MM.1S (cell line): ENCODE results near the gene CPXM1.
"Not testable (repeated sequence)": the region's sequence is repeated elsewhere in the genome, so short reads cannot be mapped to it uniquely, and the experiment has no call there.

Experiments
- DNase-seq: peaks from one replicate; pipeline ENCODE4 v3.0.0-alpha.2; 2015
- H2AFZ ChIP-seq: fragments of 300-600 bp; sonication (generic); 2 replicates; pipeline ENCODE4 v1.6.0; 2016; ENCODE audit warnings: antibody characterized with exemption, low read length
- H3F3A ChIP-seq: fragments of 300-600 bp; sonication (generic); 2 replicates; pipeline ENCODE4 v1.6.1; 2016; ENCODE audit warnings: mild to moderate bottlenecking, antibody characterized with exemption, low read length, moderate library complexity, mixed read lengths; ENCODE audit not compliant: insufficient read depth
- H3K27ac ChIP-seq: fragments of 300-600 bp; sonication (generic); 2 replicates; pipeline ENCODE4 v1.5.1; 2016; ENCODE audit warnings: mild to moderate bottlenecking, low read length
- H3K27me3 ChIP-seq: fragments of 300-600 bp; sonication (generic); replicated peaks from 2 replicates; pipeline ENCODE4 v1.6.0; 2016; ENCODE audit warnings: low read length; ENCODE audit not compliant: insufficient read depth
- H3K36me3 ChIP-seq: fragments of 300-600 bp; sonication (generic); replicated peaks from 2 replicates; pipeline ENCODE4 v1.6.1; 2016; ENCODE audit warnings: mild to moderate bottlenecking, low read length, mixed read lengths; ENCODE audit not compliant: insufficient read depth
- H3K4me1 ChIP-seq: fragments of 300-600 bp; sonication (generic); 2 replicates; pipeline ENCODE4 v1.6.1; 2016; ENCODE audit warnings: low read length, mixed read lengths
- H3K4me2 ChIP-seq: fragments of 300-600 bp; sonication (generic); 2 replicates; pipeline ENCODE4 v1.6.0; 2016; ENCODE audit warnings: low read depth, low read length
- H3K4me3 ChIP-seq: fragments of 300-600 bp; sonication (generic); 2 replicates; pipeline ENCODE4 v1.5.1; 2016; ENCODE audit warnings: low read length, mixed read lengths
- H3K79me2 ChIP-seq: fragments of 300-600 bp; sonication (generic); 2 replicates; pipeline ENCODE4 v1.6.1; 2016; ENCODE audit warnings: mixed run types, low read length, mixed read lengths
- H3K9ac ChIP-seq: fragments of 300-600 bp; sonication (generic); 2 replicates; pipeline ENCODE4 v1.6.1; 2016; ENCODE audit warnings: low read length, mixed read lengths
- H3K9me2 ChIP-seq: fragments of 300-600 bp; sonication (generic); replicated peaks from 2 replicates; pipeline ENCODE4 v1.6.1; 2016; ENCODE audit warnings: mild to moderate bottlenecking, low read length, mixed read lengths; ENCODE audit not compliant: insufficient read depth
- H3K9me3 ChIP-seq: fragments of 300-600 bp; sonication (generic); replicated peaks from 2 replicates; pipeline ENCODE4 v1.6.1; 2016; ENCODE audit warnings: mild to moderate bottlenecking, low read length, mixed read lengths; ENCODE audit not compliant: insufficient read depth
- H4K20me1 ChIP-seq: fragments of 300-600 bp; sonication (generic); 2 replicates; pipeline ENCODE4 v1.6.1; 2016; ENCODE audit warnings: mild to moderate bottlenecking, low read length, moderate library complexity, mixed read lengths; ENCODE audit not compliant: insufficient read depth
- EZH2 ChIP-seq: fragments of 300-600 bp; sonication (generic); optimal IDR thresholded peaks from 2 replicates; pipeline ENCODE3; 2017; ENCODE audit warnings: low read depth, mild to moderate bottlenecking, antibody characterized with exemption, low read length, mixed read lengths
- EZH2phosphoT487 ChIP-seq: fragments of 300-600 bp; sonication (generic); IDR thresholded peaks from 2 replicates; pipeline ENCODE4 v1.6.1; 2018; ENCODE audit warnings: antibody characterized with exemption, low read length
- TF ChIP-seq, protein P1 (sequence below): fragments of 300-600 bp; sonication (generic); IDR thresholded peaks from 2 replicates; pipeline ENCODE4 v1.5.1; 2016; ENCODE audit warnings: antibody characterized with exemption, low read length, mixed read lengths

The CPXM1 gene

DNA sequence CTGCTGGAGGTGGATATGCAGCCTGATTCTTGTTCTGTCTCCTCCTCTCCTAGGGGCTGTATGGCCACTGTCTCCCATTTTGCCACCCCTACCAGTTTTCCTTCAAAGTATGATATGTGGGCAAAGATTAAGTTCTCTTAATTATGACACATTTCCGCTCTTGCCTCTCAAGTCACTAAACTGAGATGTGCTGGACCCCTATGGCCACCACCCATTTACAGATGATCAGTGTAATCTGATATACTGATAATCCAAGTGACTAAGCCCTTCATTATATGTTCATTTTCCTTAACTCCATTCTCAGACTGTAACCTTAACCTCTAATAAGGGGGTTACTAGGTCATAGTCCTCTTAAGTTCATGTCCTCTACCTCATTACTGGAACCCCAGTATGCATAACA is 13.6 kb upstream of the CPXM1 start:
- H3K27me3 ChIP-seq: no peaks in the 10 kb centered on the region
- H3K9ac ChIP-seq: no peak overlapping the region
- H3K4me2 ChIP-seq: no peak overlapping the region
- H3K27ac ChIP-seq: no peak overlapping the region
- no peak for DNase-seq
- H2AFZ ChIP-seq: no peak overlapping the region
- no peak overlapping the region for H3K4me3 ChIP-seq
- H3F3A ChIP-seq: no peaks in the 10 kb centered on the region
- no peaks in the 10 kb centered on the region for H3K9me2 ChIP-seq
- H4K20me1 ChIP-seq: no peaks in the 10 kb centered on the region
- H3K9me3 ChIP-seq: no peaks in the 10 kb centered on the region
- no peaks in the 10 kb centered on the region for H3K4me1 ChIP-seq
- H3K79me2 ChIP-seq: no peaks in the 10 kb centered on the region
- TF ChIP-seq, protein P1, sequence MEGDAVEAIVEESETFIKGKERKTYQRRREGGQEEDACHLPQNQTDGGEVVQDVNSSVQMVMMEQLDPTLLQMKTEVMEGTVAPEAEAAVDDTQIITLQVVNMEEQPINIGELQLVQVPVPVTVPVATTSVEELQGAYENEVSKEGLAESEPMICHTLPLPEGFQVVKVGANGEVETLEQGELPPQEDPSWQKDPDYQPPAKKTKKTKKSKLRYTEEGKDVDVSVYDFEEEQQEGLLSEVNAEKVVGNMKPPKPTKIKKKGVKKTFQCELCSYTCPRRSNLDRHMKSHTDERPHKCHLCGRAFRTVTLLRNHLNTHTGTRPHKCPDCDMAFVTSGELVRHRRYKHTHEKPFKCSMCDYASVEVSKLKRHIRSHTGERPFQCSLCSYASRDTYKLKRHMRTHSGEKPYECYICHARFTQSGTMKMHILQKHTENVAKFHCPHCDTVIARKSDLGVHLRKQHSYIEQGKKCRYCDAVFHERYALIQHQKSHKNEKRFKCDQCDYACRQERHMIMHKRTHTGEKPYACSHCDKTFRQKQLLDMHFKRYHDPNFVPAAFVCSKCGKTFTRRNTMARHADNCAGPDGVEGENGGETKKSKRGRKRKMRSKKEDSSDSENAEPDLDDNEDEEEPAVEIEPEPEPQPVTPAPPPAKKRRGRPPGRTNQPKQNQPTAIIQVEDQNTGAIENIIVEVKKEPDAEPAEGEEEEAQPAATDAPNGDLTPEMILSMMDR: no peak
- TF ChIP-seq EZH2phosphoT487 (no peak), EZH2 (no peak)
- no peaks in the 10 kb centered on the region for H3K36me3 ChIP-seq

DNA sequence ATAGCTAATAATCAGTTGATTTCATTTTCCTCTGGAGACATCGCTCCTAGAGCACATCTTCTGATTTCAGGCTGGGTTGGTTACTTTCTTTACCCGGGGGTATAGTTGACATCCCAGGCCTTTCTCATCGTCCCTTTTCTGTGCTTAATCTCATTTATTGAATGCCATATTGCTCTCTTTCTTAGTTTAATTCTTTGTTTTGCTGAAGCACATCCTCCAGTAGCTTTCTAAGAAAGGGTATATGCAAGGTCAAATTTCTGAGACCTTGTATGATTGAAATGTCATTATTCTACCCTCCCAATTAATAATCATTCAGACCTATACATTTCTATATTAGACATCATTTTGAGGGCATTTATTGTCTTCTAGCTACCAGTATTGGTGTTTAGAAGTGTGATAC is 11.8 kb upstream of the CPXM1 start:
- Histone ChIP-seq H3K4me2 (no peak overlapping the region), H3K9me2 (no peaks in the 10 kb centered on the region), H4K20me1 (no peaks in the 10 kb centered on the region), H3K79me2 (no peaks in the 10 kb centered on the region), H3K9ac (no peak overlapping the region), H2AFZ (no peak overlapping the region), H3K27ac (no peak overlapping the region), H3K9me3 (no peaks in the 10 kb centered on the region), H3K36me3 (no peaks in the 10 kb centered on the region), H3K4me1 (no peaks in the 10 kb centered on the region), H3K27me3 (peaks cover 7% of the 10 kb centered on the region), H3F3A (no peaks in the 10 kb centered on the region), H3K4me3 (no peak overlapping the region)
- no peak for DNase-seq
- TF ChIP-seq, protein P1: no peak
- TF ChIP-seq EZH2: no peak
- TF ChIP-seq EZH2phosphoT487: no peak

DNA sequence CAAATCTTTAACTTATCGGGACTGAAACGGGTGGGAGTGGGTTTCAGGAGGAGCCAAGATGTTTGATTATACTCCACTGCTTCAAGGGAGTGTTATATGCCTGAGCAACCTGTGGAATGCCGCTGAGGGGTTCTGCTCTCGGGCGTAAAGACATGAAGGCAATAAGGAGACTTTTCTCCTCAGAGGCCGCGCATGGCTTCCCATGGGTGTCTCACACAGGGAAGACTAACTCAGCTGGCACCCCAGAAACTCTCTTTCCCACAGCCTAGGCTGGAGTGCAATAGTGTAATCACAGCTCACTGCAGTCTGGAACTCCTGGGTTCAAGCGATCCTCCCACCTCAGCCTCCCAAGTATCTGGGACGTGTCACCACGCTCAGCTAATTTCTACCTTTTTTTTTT is 9.3 kb upstream of the CPXM1 start:
- H3K4me1 ChIP-seq: no peaks in the 10 kb centered on the region
- TF ChIP-seq EZH2phosphoT487: no peak
- TF ChIP-seq, protein P1: no peak
- no peak for TF ChIP-seq EZH2
- no peaks in the 10 kb centered on the region for H3K79me2 ChIP-seq
- H3K4me2 ChIP-seq: no peak overlapping the region
- no peaks in the 10 kb centered on the region for H4K20me1 ChIP-seq
- no peaks in the 10 kb centered on the region for H3K9me3 ChIP-seq
- peaks cover 29% of the 10 kb centered on the region for H3K27me3 ChIP-seq
- no peaks in the 10 kb centered on the region for H3K36me3 ChIP-seq
- no peaks in the 10 kb centered on the region for H3K9me2 ChIP-seq
- H2AFZ ChIP-seq: no peak overlapping the region
- H3K4me3 ChIP-seq: no peak overlapping the region
- H3K9ac ChIP-seq: no peak overlapping the region
- no peak for DNase-seq
- no peak overlapping the region for H3K27ac ChIP-seq
- H3F3A ChIP-seq: no peaks in the 10 kb centered on the region

DNA sequence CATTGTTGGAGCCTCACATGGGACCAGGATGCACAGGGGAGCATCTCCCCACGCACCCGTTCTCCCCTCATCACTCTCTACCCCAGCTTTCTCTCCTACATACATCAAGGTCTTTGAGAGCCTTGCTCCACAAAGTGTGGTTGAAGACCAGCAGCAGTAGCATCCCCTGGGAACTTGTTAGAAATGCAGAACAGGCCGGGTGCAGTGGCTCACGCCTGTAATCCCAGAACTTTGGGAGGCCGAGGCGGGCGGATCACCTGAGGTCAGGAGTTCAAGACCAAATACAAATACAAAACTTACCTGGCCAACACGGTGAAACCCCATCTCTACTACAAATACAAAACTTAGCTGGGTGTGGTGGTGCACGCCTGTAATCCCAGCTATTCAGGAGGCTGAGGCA is 7.5 kb upstream of the CPXM1 start:
- not testable (repeated sequence) for H3K9ac ChIP-seq, H3K4me3 ChIP-seq, H3K4me2 ChIP-seq, H4K20me1 ChIP-seq, H3K4me1 ChIP-seq, DNase-seq, H3K36me3 ChIP-seq, H3K9me3 ChIP-seq, H3K79me2 ChIP-seq, H3F3A ChIP-seq, H2AFZ ChIP-seq, H3K27ac ChIP-seq, H3K9me2 ChIP-seq
- H3K27me3 ChIP-seq: peaks cover 44% of the 10 kb centered on the region
